HEK293 (cell line): ENCODE measurements around the gene SF3B6.
"Not testable (repeated sequence)": the region's sequence is repeated elsewhere in the genome, so short reads cannot be mapped to it uniquely, and the experiment has no call there.

Experiments used
- CTCF ChIA-PET: fragments of 350-600 bp; formaldehyde crosslinking; extraction: SDS; loops from one replicate; lab custom pipeline; 2021; ENCODE audit warnings: antibody characterized with exemption; lab: Yijun Ruan, JAX
- POLR2A ChIA-PET: fragments of 300-600 bp; formaldehyde crosslinking; extraction: SDS; loops from one replicate; lab custom pipeline; 2020; ENCODE audit warnings: antibody characterized with exemption, inconsistent platforms; lab: Yijun Ruan, JAX
- H3K27ac ChIP-seq: fragments of 200-500 bp; sonication (Bioruptor generic); 2 replicates; pipeline ENCODE4 v1.5.1; 2014; ENCODE audit warnings: low read depth, low read length, control low read depth, inconsistent platforms; ENCODE audit errors: extremely low read depth
- H3K36me3 ChIP-seq, 2 experiments: fragments of 200-500 bp in 1 of 2; sonication (Bioruptor generic) in 1 of 2; 1 replicate in 1 of 2; 2 replicates in 1 of 2; pipeline ENCODE4 v1.5.1; 2014 to 2017; ENCODE audit warnings: inconsistent platforms in 2 of 2, low read length in 2 of 2; ENCODE audit not compliant: control insufficient read depth in 2 of 2, insufficient read depth in 1 of 2
- H3K4me1 ChIP-seq: fragments of 200-500 bp; sonication (Bioruptor generic); 2 replicates; pipeline ENCODE4 v1.5.1; 2014; ENCODE audit warnings: mild to moderate bottlenecking, low read length, inconsistent platforms; ENCODE audit not compliant: control insufficient read depth, insufficient read depth
- H3K4me3 ChIP-seq: 2 replicates; pipeline ENCODE4 v1.5.1; 2011; ENCODE audit warnings: low read depth, mild to moderate bottlenecking, control low read depth, low read length, moderate library complexity
- H3K9me3 ChIP-seq: fragments of 200-500 bp; sonication (Bioruptor generic); 2 replicates; pipeline ENCODE4 v1.5.1; 2014; ENCODE audit warnings: low read depth, low read length, inconsistent platforms; ENCODE audit not compliant: control insufficient read depth, insufficient read depth
- BCL11B ChIP-seq: fragments of 450-650 bp; formaldehyde crosslinking; IDR thresholded peaks from 2 replicates; pipeline ENCODE4 v1.5.1; 2016; ENCODE audit warnings: low read depth, missing biosample characterization, missing genetic modification characterization
- GFI1B ChIP-seq: fragments of 450-650 bp; formaldehyde crosslinking; IDR thresholded peaks from 2 replicates; pipeline ENCODE4 v1.5.1; 2016; ENCODE audit warnings: missing biosample characterization, missing genetic modification characterization
- GLIS2 ChIP-seq: fragments of 450-650 bp; formaldehyde crosslinking; IDR thresholded peaks from 2 replicates; pipeline ENCODE4 v1.5.1; 2016; ENCODE audit warnings: missing biosample characterization, missing genetic modification characterization
- INSM2 ChIP-seq: fragments of 450-650 bp; formaldehyde crosslinking; IDR thresholded peaks from 2 replicates; pipeline ENCODE4 v1.5.1; 2016; ENCODE audit warnings: missing biosample characterization, missing genetic modification characterization
- KLF16 ChIP-seq: fragments of 450-650 bp; formaldehyde crosslinking; IDR thresholded peaks from 2 replicates; pipeline ENCODE4 v1.5.1; 2017; ENCODE audit warnings: missing biosample characterization, missing genetic modification characterization
- PRDM10 ChIP-seq: fragments of 450-650 bp; formaldehyde crosslinking; IDR thresholded peaks from 2 replicates; pipeline ENCODE4 v1.5.1; 2016; ENCODE audit warnings: missing biosample characterization, missing genetic modification characterization
- ZFP3 ChIP-seq: fragments of 450-650 bp; formaldehyde crosslinking; IDR thresholded peaks from 2 replicates; pipeline ENCODE4 v1.5.1; 2016; ENCODE audit warnings: low read depth, missing biosample characterization, missing genetic modification characterization
- ZNF19 ChIP-seq: fragments of 450-650 bp; formaldehyde crosslinking; IDR thresholded peaks from 2 replicates; pipeline ENCODE4; 2016; ENCODE audit warnings: missing biosample characterization, missing genetic modification characterization, low read depth
- ZNF2 ChIP-seq: fragments of 450-650 bp; formaldehyde crosslinking; IDR thresholded peaks from 2 replicates; pipeline ENCODE4 v1.5.1; 2016; ENCODE audit warnings: missing biosample characterization, missing genetic modification characterization
- ZNF223 ChIP-seq: fragments of 450-650 bp; formaldehyde crosslinking; IDR thresholded peaks from 2 replicates; pipeline ENCODE4 v1.5.1; 2016; ENCODE audit warnings: missing biosample characterization, missing genetic modification characterization
- ZNF366 ChIP-seq: fragments of 450-650 bp; formaldehyde crosslinking; conservative IDR thresholded peaks from 2 replicates; pipeline ENCODE4 v1.5.1; 2016; ENCODE audit warnings: missing biosample characterization, missing genetic modification characterization
- ZNF48 ChIP-seq: fragments of 450-650 bp; formaldehyde crosslinking; IDR thresholded peaks from 2 replicates; pipeline ENCODE4 v1.5.1; 2016; ENCODE audit warnings: missing biosample characterization, missing genetic modification characterization
- ZNF580 ChIP-seq: fragments of 450-650 bp; formaldehyde crosslinking; IDR thresholded peaks from 2 replicates; pipeline ENCODE4 v1.5.1; 2016; ENCODE audit warnings: missing biosample characterization, missing genetic modification characterization
- ZNF600 ChIP-seq: fragments of 450-650 bp; formaldehyde crosslinking; IDR thresholded peaks from 2 replicates; pipeline ENCODE4 v1.5.1; 2016; ENCODE audit warnings: missing biosample characterization, missing genetic modification characterization
- ZNF654 ChIP-seq: fragments of 450-650 bp; formaldehyde crosslinking; IDR thresholded peaks from 2 replicates; pipeline ENCODE4 v1.5.1; 2016; ENCODE audit warnings: low read depth, missing biosample characterization, missing genetic modification characterization
- ZNF701 ChIP-seq: fragments of 450-650 bp; formaldehyde crosslinking; IDR thresholded peaks from 2 replicates; pipeline ENCODE4 v1.5.1; 2016; ENCODE audit warnings: missing biosample characterization, missing genetic modification characterization
- ZNF837 ChIP-seq: fragments of 450-650 bp; formaldehyde crosslinking; IDR thresholded peaks from 2 replicates; pipeline ENCODE4 v1.5.1; 2016; ENCODE audit warnings: missing biosample characterization, missing genetic modification characterization
- ZNF843 ChIP-seq: fragments of 450-650 bp; formaldehyde crosslinking; IDR thresholded peaks from 2 replicates; pipeline ENCODE4 v1.5.1; 2016; ENCODE audit warnings: missing biosample characterization, missing genetic modification characterization
- ZSCAN30 ChIP-seq: fragments of 450-650 bp; IDR thresholded peaks from 2 replicates; pipeline ENCODE4 v1.5.1; 2018; ENCODE audit warnings: missing biosample characterization, mild to moderate bottlenecking, missing genetic modification characterization, moderate library complexity

Gene SF3B6

GRCh38 chr2:24115057-24115456 is 38.9 kb upstream of the SF3B6 start:
- CTCF ChIA-PET, result interaction anchor here (0.7 kb wide), 1 partner anchor 31 kb away, joined by 3 read pairs; the partner anchor contains the start of gene TP53I3
- no peak for TF ChIP-seq ZNF19 (tag by site-specific recombination)
- no peak for TF ChIP-seq PRDM10 (tag by site-specific recombination)
- no peak for TF ChIP-seq ZNF843 (tag by site-specific recombination)
- TF ChIP-seq KLF16 (tag by site-specific recombination), result no peak
- no peak for TF ChIP-seq ZNF366
- TF ChIP-seq ZNF223 (tag by site-specific recombination), result no peak
- no peak for TF ChIP-seq ZSCAN30 (tag by site-specific recombination)
- no peak for TF ChIP-seq ZNF654 (tag by site-specific recombination)
- no peak for TF ChIP-seq BCL11B (tag by site-specific recombination)
- no peak for TF ChIP-seq ZNF2 (tag by site-specific recombination)
- POLR2A ChIA-PET, result no interaction called here
- Histone ChIP-seq H3K36me3 (no peaks in the 10 kb centered on the region), H3K27ac (no peak overlapping the region), H3K9me3 (no peaks in the 10 kb centered on the region), H3K4me1 (no peaks in the 10 kb centered on the region), H3K4me3 (no peak overlapping the region)

- ChIA-PET POLR2A (interaction anchor here (0.6 kb wide), 1 partner anchor 87 kb away, joined by 4 read pairs; no protein-coding TSS in a partner anchor), CTCF (interaction anchor here (0.6 to 2.0 kb wide), 3 partner anchors 26 to 212 kb away, joined by 3 to 8 read pairs (median 6); partner anchors contain the start of genes ATAD2B and TP53I3)
- TF ChIP-seq ZNF701 (tag by site-specific recombination) (no peak), INSM2 (tag by site-specific recombination) (no peak), ZNF48 (no peak), GLIS2 (tag by site-specific recombination) (no peak), ZNF600 (no peak), ZFP3 (no peak)
- Histone ChIP-seq H3K36me3 (no peaks in the 10 kb centered on the region), H3K4me1 (no peaks in the 10 kb centered on the region), H3K27ac (no peak overlapping the region), H3K9me3 (no peaks in the 10 kb centered on the region), H3K4me3 (no peak overlapping the region)
Observed at GRCh38 chr2:24111407-24111901, 35.3 kb upstream of the SF3B6 start.

GRCh38 chr2:24110660-24111303 is 34.7 kb upstream of the SF3B6 start:
- no peaks in the 10 kb centered on the region for H3K36me3 ChIP-seq
- TF ChIP-seq ZNF837 (tag by site-specific recombination) (no peak), ZNF580 (tag by site-specific recombination) (no peak), GFI1B (no peak), PRDM10 (tag by site-specific recombination) (0 out of 2 replicates have a peak, but pooled peaks have one; percentile 24)
- TF ChIP-seq, all 188 proteins: peak for 1
- H3K4me3 ChIP-seq, result no peak overlapping the region
- H3K27ac ChIP-seq, result no peak overlapping the region
- ChIA-PET POLR2A (no interaction called here), CTCF (interaction anchor here (0.9 to 2.0 kb wide), 2 partner anchors 9 to 26 kb away, joined by 5 to 8 read pairs; partner anchors contain the start of gene TP53I3)
- H3K9me3 ChIP-seq, result no peaks in the 10 kb centered on the region
- no peaks in the 10 kb centered on the region for H3K4me1 ChIP-seq

- H3K27ac ChIP-seq, H3K9me3 ChIP-seq, CTCF ChIA-PET, H3K36me3 ChIP-seq, H3K4me1 ChIP-seq, H3K4me3 ChIP-seq, POLR2A ChIA-PET: not testable (repeated sequence)
Observed at GRCh38 chr2:24109431-24109830, 33.3 kb upstream of the SF3B6 start.
